HG03442 (cell line): ENCODE results near the gene RUFY4.
"Not testable (repeated sequence)": the region's sequence is repeated elsewhere in the genome, so short reads cannot be mapped to it uniquely, and the experiment has no call there.

ENCODE experiments used
- ATAC-seq: cut with Tn5 transposase; IDR thresholded peaks from one replicate; pipeline ENCODE4 v1.9.1; 2021; ENCODE audit warnings: mild to moderate bottlenecking, moderate library complexity; ENCODE audit not compliant: unreplicated experiment

The RUFY4 gene

DNA sequence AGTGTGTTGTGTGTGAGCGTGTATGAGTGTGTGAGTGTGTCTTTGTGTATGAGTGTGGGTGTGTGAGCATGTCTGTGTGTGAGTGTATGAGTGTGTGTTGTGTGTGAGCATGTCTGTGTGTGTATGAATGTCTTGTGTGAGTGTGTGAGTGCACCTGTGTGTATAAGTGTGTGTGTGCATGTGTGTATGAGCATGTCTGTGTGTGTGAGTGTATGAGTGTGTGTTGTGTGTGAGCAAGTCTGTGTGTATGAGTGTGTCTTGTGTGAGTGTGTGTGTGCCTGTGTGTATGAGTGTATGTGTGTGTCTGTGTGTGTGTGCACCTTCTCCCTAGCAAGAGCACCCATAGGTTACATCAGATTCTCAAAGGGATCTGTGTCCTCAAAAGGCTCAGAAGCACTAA is 37.8 kb upstream of the RUFY4 start:
- no peak for ATAC-seq

DNA sequence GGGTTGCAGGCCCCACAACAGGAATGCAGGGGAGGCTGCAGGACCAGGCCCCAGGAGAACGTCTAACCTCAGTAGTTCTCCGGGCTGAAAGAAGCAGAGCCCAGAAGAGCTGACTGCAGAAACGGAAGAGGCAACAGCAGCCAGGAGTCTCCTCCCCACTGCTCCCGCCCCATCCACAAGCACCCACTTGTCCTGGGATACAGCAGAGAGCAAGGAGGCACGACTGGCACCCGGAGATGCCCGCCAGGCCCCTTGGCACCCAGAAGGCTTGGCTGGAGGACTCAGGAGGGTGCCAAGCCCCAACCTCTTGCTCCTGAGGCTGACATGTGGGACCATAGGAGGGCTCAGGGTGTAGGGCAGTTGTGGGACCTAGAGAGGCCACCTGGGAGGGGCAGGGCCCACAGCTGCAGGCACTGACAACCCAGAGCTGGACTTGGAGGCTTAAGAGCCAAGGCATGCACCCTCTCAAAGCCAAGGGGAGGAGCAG is 37.2 kb upstream of the RUFY4 start:
- no peak for ATAC-seq

DNA sequence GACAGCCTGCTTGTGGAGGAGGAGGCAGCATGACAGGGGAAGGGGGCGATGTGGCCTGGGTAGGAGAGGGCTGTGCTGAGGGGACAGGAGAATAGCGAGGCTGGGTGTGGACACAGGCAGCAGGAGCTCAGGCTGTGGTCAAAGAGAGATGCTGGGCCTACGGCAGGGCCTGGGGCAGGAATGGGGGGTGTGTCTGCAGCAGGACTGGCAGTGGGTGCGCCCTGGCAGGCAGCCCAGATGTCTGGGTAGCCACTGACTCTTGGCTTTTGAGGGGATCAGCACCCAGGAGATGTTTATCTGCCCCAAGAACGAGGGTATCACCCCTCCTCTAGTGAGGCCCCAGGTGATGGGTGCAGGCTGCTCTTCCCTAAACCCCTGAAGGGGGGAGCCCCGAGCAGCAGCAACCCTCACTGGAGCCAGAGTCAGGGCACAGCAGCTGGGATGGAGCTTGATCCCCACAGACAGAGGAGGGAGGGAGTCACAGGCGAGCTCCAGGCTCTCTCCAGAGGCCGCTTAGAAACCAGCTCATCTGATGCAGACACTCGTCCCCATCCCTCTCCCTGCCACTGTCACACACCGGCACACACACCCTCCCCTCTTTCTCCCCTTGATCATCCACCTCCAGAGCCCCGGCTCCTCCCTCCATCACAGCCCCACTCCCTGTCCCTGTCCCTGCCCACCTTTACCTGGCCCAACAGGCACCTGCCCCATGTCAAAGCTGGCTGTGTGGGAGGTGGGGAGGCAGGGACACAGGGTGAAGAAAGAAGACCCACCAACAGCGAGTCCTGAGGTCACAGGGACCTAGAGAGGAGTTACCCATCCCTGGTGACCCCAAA is 36.5 kb upstream of the RUFY4 start:
- ATAC-seq: no peak

DNA sequence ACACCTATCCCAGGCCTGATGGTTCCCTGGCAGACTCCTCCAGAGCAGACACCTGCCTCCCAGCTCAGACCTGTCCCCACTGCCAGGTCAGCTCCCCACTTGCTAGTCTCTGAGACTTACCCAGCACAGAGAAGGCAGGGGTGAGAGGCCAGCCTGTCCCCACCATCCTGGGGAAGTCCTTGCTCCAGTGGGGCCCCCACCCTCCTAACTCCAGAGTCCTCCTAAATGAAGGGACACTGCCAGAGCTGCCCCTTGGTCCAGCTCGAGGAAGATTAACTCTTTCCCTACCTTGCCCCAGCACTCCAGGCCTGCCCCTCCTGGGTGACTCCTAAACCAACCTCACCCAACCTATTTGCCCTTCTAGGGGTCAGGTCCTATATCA is 35.9 kb upstream of the RUFY4 start:
- ATAC-seq: no peak

DNA sequence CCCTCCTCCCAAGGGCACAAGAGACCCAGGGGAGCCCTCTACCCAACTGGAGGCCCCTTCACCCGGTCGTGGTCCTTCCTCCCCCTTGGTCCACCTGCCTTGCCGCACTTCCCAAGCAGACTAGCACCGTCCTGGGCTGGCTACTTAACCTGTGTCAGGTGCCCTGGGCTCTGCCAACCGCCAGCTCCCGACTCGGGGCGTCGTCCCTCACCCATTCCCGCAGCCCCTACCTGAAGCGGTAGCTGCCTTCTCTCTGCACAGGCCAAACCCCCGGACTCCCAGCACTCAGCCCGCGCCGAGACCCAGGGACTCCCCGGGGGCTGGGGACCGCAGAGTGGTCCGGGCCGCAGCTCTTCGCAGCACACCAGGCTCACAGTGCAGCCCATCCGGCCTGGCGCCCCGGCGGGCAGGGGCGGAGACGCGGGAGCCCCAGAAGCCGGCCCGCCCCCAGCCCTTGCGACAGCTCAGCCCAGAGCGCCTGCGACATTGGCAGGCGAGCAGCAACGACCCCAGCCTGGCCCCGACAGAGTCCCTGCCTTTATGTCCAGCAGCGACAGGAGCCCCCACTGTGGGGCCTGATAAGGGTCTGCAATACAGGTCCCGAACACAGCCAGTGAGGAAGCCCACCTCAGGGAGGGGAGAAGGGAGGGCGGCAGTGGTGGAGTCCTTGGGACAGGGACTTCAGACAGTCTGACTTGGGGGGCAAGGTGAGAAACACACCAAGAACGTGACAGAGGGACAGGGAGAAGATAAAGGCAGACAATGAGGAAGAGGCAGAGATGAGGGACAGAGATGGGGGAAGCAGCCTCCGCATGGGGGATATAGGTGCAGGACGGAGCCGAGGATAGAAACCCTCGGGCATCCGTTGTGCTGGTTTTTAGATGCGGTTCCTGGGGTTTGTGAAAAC is 35.2 kb upstream of the RUFY4 start:
- ATAC-seq: no peak

DNA sequence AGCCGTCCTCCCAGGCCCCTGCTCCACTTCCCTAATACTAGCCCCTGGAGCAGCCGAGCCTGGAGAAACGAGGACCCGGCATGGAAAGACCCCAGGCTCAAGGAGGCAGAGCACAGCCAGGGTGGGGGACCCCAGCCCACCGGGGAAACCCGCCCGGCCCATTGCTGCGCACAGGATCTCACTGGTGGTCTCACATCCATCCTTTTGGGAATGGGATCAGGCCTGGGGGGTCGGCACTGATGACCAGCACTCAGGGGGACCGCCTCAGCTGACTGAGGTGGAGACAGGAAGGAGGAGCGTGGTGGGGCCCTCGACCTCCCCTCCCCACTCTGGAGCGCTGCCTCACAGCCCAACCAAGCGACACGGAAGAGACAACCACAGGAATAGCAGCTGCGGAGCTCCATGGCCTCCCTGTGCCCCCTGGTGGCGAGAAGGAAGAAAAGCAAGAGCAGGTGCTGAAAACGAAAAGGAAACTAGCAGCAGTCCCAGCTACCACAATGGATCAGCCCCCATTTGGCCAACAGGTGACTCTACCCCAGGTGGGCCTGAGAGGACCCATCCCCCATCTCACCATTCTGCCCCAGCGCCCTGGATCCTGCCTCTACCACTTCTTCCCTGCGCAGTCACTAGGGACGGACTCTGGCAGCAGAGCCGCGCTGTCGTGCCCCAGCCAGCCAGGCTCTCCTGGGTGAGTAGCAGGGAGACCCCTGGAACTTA is 34.4 kb upstream of the RUFY4 start:
- peak; percentile 89 for ATAC-seq

DNA sequence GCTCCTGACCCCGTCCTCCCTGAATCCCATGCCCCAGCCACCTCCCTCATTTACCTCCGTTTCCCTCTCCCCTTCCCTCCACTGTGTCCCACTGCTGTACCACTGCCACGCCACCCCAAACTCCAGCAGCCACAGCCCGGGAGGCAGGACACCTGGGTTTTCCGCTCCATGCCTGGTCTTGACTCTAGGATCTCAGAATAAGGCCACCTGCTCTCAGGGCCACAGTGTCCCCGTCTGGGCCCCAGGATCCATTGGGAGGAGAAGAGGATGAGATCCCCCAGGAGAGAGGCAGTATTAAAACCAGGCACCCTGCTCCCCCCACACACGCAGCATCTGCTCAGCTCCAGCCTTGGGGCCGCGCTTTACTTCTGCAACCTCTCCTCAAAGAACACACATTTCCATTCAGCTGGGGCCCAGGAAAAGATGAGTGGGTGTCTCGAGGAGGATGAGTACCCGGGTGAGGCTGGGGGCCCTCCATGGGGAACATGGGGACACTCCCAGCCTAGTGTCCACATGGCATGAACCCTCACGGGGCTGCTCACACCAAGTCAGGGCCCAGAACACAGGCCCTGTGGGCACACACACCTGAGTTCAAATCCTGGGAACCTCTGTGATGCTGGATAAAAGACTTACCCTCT is 33.5 kb upstream of the RUFY4 start:
- ATAC-seq: no peak

DNA sequence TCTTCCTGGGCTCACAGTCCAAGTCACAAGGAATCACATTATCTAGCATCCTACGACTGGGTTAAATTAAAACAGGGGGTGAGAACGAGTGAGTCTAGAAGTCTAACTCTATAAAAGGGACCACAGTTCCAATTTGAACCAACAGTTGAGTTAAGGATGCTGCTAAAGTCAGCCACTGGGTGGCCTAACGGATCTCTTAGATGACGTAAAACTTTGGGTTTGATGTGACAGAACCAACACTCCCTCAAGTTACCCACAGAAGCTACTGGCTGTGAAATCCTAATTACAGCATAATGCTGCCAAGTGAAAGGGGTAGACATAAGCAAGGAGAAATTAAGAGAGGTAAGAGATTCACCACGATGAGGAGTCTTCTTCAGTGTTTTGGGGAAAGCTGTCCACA is 32.7 kb upstream of the RUFY4 start:
- no peak for ATAC-seq

DNA sequence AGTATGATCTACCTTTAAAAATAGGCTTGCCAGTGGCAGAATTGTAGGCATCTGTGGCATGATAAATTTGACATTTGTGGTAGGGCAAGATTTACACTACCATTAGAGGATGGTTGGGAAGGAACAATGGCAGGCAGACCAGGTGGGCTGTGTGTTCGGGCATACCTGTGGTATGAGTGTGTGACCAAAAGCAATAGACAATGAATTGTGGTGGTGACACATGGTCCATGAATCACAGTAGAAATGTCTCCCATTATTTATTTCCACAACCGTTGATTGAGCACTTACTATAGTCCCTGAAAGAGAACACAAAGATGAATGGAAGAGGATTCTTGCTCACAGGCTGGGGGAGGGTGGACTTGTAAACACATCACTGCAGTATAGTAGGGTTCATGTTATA is 29.9 kb upstream of the RUFY4 start:
- no peak for ATAC-seq

DNA sequence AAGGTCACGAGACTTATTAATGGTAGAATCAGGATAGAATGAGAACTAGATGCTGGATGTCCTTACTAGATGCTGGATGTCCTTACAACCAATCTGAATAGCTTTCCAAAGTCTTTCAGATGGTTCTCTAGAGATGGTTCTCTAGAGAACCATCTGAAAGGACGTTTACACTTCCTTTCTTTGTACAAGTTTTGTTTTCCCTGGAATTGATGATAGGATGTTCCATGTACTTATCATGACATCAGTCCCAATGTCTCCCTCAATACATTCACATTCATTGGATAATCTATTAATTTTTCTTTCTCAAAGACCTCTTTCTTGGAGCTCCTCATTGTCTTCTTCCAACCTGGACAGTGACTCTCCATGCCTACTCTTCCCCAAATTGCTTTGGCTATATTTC is 28.2 kb upstream of the RUFY4 start:
- ATAC-seq: no peak

DNA sequence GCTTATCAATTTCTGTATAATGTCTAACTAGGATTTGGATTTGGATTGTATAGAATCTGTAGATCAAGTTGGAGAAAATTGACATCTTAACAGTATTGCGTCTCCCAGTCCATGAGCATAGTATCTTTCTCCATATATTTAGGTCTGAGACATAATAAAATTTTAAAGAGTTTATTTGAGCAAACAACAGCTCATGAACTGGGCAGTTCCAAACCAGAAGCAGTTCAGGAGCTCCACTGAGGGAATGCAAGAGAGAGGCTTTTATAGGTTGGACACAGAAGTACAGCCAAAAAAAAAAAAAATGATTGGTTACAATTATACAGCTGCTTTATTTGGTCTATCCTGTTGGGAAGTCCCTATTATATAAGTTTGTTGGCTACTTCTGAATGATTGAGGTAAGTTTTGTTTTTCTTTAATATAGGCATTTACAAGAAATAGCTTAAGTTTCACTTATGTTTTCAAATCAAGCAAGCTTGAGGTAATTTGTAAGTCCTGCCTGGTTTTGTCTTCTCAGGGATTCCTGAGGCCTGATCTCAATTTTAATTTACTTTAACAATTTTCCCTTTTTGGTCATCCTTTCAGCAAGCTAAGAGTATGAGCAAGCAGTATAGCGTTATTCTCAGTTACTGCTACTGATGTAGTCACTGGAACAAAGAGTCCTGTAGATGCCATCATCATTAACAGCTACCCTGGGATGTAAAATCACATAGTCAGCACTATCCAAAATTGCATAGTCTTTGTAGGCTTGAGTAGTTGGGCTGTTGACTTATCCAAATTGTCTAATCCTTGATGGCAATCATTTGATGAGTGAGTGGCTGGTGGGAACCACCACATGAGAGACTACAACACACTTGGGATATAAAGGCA is 27.5 kb upstream of the RUFY4 start:
- ATAC-seq: no peak

DNA sequence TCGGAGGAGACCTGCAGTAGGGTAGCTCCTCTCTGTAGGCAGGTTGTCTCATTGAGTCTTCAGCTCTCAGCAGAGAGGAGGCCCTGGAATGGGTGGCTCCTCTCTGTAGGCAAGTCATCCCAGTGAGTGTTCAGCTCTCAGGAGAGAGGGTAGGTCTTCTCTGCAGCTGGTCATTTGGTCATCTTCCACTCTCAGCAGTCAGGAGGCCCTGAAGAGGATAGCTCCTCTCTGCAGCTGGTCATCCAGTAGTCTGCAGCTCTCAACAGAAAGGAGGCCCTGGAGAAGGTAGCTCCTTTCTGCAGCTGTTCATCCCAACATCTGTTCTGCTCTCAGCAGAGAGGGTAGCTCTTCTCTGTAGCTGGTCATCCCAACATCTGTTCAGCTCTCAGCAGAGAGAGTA is 26.0 kb upstream of the RUFY4 start:
- no peak for ATAC-seq

DNA sequence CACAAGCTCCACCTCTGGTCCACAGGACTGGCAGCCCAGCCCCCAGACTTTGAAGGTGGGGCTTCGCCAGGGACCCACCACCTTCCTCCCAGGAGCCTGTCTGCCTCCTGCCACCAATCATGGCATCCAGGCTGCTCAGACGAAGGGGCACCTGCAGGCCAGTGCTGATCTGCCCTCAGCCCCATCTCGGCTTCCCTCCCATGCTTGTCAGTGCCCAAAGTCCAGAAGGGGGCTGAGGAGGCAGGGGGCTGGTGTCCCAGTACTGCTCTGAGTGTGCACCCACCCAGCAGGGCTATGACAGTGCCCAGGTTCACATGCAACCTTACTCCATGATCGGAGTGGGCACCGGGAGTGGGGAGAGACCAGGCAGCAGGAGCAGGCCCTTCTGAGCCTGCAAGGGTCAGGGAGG is 25.3 kb upstream of the RUFY4 start:
- no peak for ATAC-seq

DNA sequence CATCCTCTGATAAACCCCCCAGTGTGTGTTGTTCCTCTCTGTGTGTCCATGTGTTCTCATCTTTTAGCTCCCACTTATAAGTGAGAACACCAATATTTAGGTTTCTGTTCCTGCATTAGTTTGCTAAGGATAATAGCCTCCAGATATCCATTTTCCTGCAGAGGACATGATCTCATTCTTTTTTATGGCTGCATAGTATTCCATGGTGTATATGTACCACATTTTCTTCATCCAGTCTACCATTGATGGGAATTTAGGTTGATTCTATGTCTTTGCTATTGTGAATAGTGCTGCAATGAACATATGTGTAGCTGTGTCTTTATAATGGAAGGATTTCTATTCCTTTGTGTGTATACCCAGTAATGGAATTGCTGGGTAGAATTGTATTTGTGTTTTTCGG is 24.5 kb upstream of the RUFY4 start:
- ATAC-seq: not testable (repeated sequence)

DNA sequence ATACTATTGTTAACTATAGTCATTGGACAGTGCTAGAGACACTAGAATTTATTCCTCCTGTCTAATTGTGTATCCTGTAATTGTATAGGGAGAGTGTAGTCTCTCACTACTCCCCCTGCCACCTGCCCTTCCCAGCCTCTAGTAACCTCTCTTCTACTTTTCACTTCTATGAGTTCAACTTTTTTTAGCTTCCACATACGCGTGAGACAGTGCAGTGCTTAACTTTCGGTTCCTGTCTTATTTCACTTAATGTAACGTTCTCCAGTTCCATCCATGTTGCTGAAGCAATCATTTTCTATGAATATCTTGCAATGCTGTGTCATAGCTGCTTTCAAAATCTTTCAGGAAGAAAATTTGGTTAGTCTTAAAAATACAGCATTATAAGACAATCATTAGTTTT is 22.8 kb upstream of the RUFY4 start:
- ATAC-seq: peak; percentile 83

DNA sequence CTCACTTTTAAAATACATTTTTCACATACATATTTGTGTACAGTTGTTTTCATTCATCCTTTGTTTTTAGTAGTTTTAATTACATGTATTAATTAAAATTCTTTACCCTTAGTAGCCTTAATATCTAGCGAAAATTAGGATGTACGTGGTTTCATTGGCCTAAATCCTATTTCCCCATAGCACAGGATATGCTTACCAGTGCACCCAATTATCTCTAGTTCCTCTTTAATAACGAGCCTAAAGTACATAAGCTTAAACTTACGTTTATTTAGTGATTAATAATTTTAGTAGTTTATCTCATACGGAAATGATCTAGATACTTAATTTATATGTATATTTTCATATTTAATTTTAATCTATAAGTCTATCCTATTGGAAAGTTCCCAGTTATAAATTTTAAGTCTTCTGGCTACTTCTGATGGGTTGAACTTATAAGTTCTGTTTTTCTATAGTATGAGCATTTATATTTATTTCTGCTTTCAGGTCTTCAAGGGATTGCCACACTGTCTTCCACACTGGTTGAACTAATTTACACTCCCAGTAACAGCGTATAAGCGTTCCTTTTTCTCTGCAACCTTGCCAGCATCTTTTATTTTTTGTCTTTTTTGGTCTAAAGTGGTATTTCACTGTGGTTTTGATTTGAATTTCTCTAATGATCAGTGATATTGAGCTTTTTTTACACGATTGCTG is 21.4 kb upstream of the RUFY4 start:
- ATAC-seq: no peak

DNA sequence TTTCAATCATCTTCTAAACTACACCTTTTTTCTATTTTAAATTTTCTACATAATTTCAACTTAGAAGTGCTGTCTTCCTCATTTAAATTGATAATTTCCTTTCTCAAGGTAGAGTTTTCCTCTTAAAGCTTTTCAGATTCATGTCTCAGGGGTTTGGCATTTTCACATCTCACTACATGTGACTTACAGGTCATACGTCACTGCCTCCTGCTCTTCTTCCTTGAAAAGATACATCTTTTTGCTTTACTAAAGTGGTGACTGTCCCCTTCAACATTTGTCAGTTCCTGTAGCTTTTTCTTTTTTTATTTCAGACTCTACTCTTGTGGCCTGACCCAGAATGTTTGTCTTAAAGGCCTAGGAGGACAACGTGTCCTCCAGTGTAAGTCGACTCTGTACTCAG is 17.1 kb upstream of the RUFY4 start:
- no peak for ATAC-seq

DNA sequence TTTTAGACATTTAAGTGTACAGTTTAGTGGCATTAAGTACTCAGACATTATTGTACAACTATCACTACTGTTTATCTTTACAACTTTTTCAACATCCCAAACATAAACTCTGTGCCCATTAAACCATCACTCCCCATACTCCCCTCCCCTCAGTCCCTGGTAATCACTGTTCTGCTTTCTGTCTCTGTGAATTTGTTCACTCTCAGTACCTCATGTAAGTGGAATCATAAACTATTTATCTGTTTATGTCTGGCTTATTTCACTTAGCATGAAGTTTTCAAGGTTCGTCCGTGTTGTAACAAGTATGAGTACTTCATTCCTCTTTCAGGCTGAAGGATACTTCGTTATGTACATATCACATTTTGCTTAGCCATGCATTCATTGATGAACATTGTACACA is 9.8 kb upstream of the RUFY4 start:
- no peak for ATAC-seq

DNA sequence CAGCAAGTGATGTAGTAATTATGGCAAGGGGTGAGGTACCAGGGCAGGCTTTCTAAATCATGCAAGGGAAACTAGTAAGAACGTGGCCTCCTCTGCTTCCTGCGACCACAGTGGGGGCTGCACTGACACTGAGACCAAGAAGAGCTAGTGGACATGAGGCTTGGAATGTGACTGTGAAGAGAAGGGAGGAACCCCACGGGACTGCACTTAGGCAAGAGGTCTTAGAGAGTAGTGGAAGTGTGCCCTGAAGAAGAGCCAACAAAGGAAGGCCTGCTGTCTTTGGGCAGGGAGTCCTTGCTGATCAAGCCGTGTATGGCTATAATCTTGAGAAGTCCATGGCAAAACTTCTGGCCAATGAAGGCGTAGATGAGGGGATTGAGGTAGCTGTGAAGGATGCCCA is 8.9 kb upstream of the RUFY4 start:
- no peak for ATAC-seq
